HFFc6 (cell line): ENCODE data around the gene LORICRIN. TPM values are rescaled to one million over a fixed set of nuclear protein-coding genes. Genes with fewer than 3 reads are reported as not detected.

Experiments
- DNase-seq: peaks from one replicate; pipeline ENCODE4 v3.0.0-alpha.2; 2018
- H3K27ac Mint-ChIP-seq: 2 replicates; pipeline ENCODE4 v1.8.0; 2020; ENCODE audit warnings: mild to moderate bottlenecking, mixed read lengths
- H3K27me3 Mint-ChIP-seq: 2 replicates; pipeline ENCODE4 v1.8.0; 2021; ENCODE audit warnings: mild to moderate bottlenecking, moderate library complexity, mixed read lengths; ENCODE audit not compliant: insufficient read depth
- H3K36me3 Mint-ChIP-seq: 2 replicates; pipeline ENCODE4 v1.8.0; 2021; ENCODE audit warnings: low read depth, mixed read lengths
- H3K4me1 Mint-ChIP-seq: 2 replicates; pipeline ENCODE4 v1.8.0; 2020; ENCODE audit warnings: low read depth, mixed read lengths
- H3K4me3 Mint-ChIP-seq: 2 replicates; pipeline ENCODE4 v1.8.0; 2020; ENCODE audit warnings: mild to moderate bottlenecking, moderate library complexity, mixed read lengths
- H3K9me3 Mint-ChIP-seq: 2 replicates; pipeline ENCODE4 v1.8.0; 2020; ENCODE audit warnings: mild to moderate bottlenecking, mixed read lengths
- total RNA-seq, 6 experiments: library from RNA; stranded (reverse); fragmentation: NEBNext Ultra II Directional; extraction: Animal tissue kit (Norgen Biotek cat#: 25700); gene quantifications; 2 replicates in 1 of 6; 3 replicates in 5 of 6; pipeline ENCODE4 v1.2.3, GENCODE V29; 2021
- TF ChIP-seq, protein P1 (sequence below): fragments of 200-600 bp; sonication (generic); IDR thresholded peaks from 2 replicates; pipeline ENCODE4 v1.5.0; 2021; ENCODE audit warnings: antibody characterized with exemption, mild to moderate bottlenecking

Gene LORICRIN
- total RNA-seq, 6 experiments from 2014 or later: not detected

- peaks cover 12% of the 10 kb centered on the region for H3K27me3 Mint-ChIP-seq
- no peaks in the 10 kb centered on the region for H3K4me1 Mint-ChIP-seq
- H3K36me3 Mint-ChIP-seq: no peaks in the 10 kb centered on the region
- no peak overlapping the region for H3K27ac Mint-ChIP-seq
- TF ChIP-seq, protein P1, sequence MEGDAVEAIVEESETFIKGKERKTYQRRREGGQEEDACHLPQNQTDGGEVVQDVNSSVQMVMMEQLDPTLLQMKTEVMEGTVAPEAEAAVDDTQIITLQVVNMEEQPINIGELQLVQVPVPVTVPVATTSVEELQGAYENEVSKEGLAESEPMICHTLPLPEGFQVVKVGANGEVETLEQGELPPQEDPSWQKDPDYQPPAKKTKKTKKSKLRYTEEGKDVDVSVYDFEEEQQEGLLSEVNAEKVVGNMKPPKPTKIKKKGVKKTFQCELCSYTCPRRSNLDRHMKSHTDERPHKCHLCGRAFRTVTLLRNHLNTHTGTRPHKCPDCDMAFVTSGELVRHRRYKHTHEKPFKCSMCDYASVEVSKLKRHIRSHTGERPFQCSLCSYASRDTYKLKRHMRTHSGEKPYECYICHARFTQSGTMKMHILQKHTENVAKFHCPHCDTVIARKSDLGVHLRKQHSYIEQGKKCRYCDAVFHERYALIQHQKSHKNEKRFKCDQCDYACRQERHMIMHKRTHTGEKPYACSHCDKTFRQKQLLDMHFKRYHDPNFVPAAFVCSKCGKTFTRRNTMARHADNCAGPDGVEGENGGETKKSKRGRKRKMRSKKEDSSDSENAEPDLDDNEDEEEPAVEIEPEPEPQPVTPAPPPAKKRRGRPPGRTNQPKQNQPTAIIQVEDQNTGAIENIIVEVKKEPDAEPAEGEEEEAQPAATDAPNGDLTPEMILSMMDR: no peak
- H3K4me3 Mint-ChIP-seq: no peak overlapping the region
- no peak for DNase-seq
- no peaks in the 10 kb centered on the region for H3K9me3 Mint-ChIP-seq
These were observed 49.1 kb downstream of the LORICRIN start for GRCh38 chr1:153308540-153308939.

- H3K27me3 Mint-ChIP-seq: peaks cover 12% of the 10 kb centered on the region
- DNase-seq: no peak
These were observed 50.0 kb downstream of the LORICRIN start for GRCh38 chr1:153309441-153309840.

DNA sequence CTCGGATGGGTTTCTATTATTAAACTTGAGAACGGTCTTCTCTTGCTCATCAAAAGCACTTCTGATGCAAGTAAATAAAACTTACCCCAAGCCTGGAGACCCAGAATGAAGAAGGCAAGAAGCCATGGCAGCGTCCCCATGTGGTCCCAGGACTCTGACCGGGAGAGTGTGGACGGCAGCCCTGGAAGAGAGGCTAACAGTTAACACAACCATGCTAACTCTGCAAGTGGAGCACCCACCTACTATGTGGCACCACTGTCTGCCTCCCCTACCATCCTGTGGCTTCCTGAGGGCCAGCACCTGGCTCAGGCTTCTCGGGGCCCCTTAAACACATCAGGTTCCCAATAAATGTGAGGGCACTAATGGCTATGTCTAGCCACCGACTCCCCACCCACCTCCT, 51.0 kb downstream of the LORICRIN start:
- Mint-ChIP-seq H3K4me1 (no peaks in the 10 kb centered on the region), H3K27ac (no peak overlapping the region), H3K27me3 (peaks cover 10% of the 10 kb centered on the region), H3K9me3 (no peaks in the 10 kb centered on the region), H3K36me3 (no peaks in the 10 kb centered on the region), H3K4me3 (no peak overlapping the region)
- no peak for DNase-seq
- TF ChIP-seq, protein P1: no peak

More at GRCh38 chr1:153309441-153309840, 50.0 kb downstream of the LORICRIN start:
- no peaks in the 10 kb centered on the region for H3K36me3 Mint-ChIP-seq
- no peaks in the 10 kb centered on the region for H3K4me1 Mint-ChIP-seq
- H3K27ac Mint-ChIP-seq: no peak overlapping the region
- TF ChIP-seq, protein P1: no peak
- no peak overlapping the region for H3K4me3 Mint-ChIP-seq
- no peaks in the 10 kb centered on the region for H3K9me3 Mint-ChIP-seq

Other genes with a start within 250 kb of the LORICRIN start
- gene SPRR1B, start 228.5 kb upstream of the LORICRIN start, total RNA-seq: not detected
- not detected for gene SPRR2D, start 218.6 kb upstream of the LORICRIN start, total RNA-seq
- gene SPRR2A, start 202.2 kb upstream of the LORICRIN start, total RNA-seq: not detected
- gene SPRR2B, start 188.1 kb upstream of the LORICRIN start, total RNA-seq: not detected
- not detected for gene SPRR2E, start 165.2 kb upstream of the LORICRIN start, total RNA-seq
- gene SPRR2F, start 146.2 kb upstream of the LORICRIN start, total RNA-seq: not detected
- gene SPRR2G, start 108.8 kb upstream of the LORICRIN start, total RNA-seq: not detected
- gene LELP1, start 56.3 kb upstream of the LORICRIN start, total RNA-seq: not detected
- not detected for gene PRR9, start 42.1 kb upstream of the LORICRIN start, total RNA-seq
- not detected for gene PGLYRP3, start 53.3 kb downstream of the LORICRIN start, total RNA-seq
- not detected for gene PGLYRP4, start 89.2 kb downstream of the LORICRIN start, total RNA-seq
- not detected for gene S100A9, start 98.2 kb downstream of the LORICRIN start, total RNA-seq
- gene S100A12, start 115.9 kb downstream of the LORICRIN start, total RNA-seq: not detected
- not detected for gene S100A8, start 131.4 kb downstream of the LORICRIN start, total RNA-seq
- not detected for gene S100A7A, start 156.8 kb downstream of the LORICRIN start, total RNA-seq
- gene S100A7, start 201.0 kb downstream of the LORICRIN start, total RNA-seq: not detected